KG1 (cell line): Measurements from ENCODE around the gene DDO.
"Not testable (repeated sequence)": the region's sequence is repeated elsewhere in the genome, so short reads cannot be mapped to it uniquely, and the experiment has no call there.

ENCODE experiments used
- DNase-seq: peaks from one replicate; lab custom pipeline; 2025; lab: John Stamatoyannopoulos, UW

Gene DDO

GRCh38 chr6:110368284-110368683 lies 47.1 kb downstream of the DDO start:
- no peak for DNase-seq

- no peak for DNase-seq
Observed at GRCh38 chr6:110367825-110368224, 47.5 kb downstream of the DDO start.

GRCh38 chr6:110366975-110367374 lies 48.4 kb downstream of the DDO start:
- no peak for DNase-seq

GRCh38 chr6:110366256-110366655 lies 49.1 kb downstream of the DDO start:
- no peak for DNase-seq

- DNase-seq, result no peak
Observed at GRCh38 chr6:110364364-110365105, 50.8 kb downstream of the DDO start.

GRCh38 chr6:110363748-110364147 lies 51.6 kb downstream of the DDO start:
- DNase-seq, result no peak

- no peak for DNase-seq
Observed at GRCh38 chr6:110360676-110361075, 54.7 kb downstream of the DDO start.

- no peak for DNase-seq
Observed at GRCh38 chr6:110359556-110359955, 55.8 kb downstream of the DDO start.

GRCh38 chr6:110358553-110359160 lies 56.7 kb downstream of the DDO start:
- no peak for DNase-seq

- DNase-seq, result no peak
Observed at GRCh38 chr6:110357664-110358552, 57.5 kb downstream of the DDO start, which contains the start of gene METTL24. Gene METTL24, minus strand, starts transcription at chr6:110358349. Its CDS starts 77 bp downstream, at chr6:110358272.

GRCh38 chr6:110357298-110357663 lies 58.1 kb downstream of the DDO start:
- DNase-seq, result no peak

GRCh38 chr6:110356778-110357177 lies 58.6 kb downstream of the DDO start:
- no peak for DNase-seq

- DNase-seq, result no peak
Observed at GRCh38 chr6:110355727-110356126, 59.6 kb downstream of the DDO start.

- no peak for DNase-seq
Observed at GRCh38 chr6:110355022-110355421, 60.4 kb downstream of the DDO start.

- no peak for DNase-seq
Observed at GRCh38 chr6:110354153-110354552, 61.2 kb downstream of the DDO start.

- no peak for DNase-seq
Observed at GRCh38 chr6:110353457-110354001, 61.8 kb downstream of the DDO start.

- DNase-seq, result no peak
Observed at GRCh38 chr6:110352563-110353262, 62.7 kb downstream of the DDO start.

GRCh38 chr6:110351986-110352385 lies 63.4 kb downstream of the DDO start:
- DNase-seq, result no peak

GRCh38 chr6:110351546-110351945 lies 63.8 kb downstream of the DDO start:
- DNase-seq, result no peak

- DNase-seq, result not testable (repeated sequence)
Observed at GRCh38 chr6:110350593-110350992, 64.8 kb downstream of the DDO start.

GRCh38 chr6:110348961-110349690 lies 66.2 kb downstream of the DDO start:
- DNase-seq, result no peak
